ENCODE measurements around the gene HMGXB4. TPM values are rescaled to one million over a fixed set of nuclear protein-coding genes. Genes with fewer than 3 reads are reported as not detected.
A peak's percentile ranks its signal among the peaks of the same experiment; 100 is the strongest.

HMGXB4 gene
- total and polyA plus RNA-seq, 9 of the 15 experiments (the other 6 are each of a cell fraction or from before 2014, with no cell fraction given): 9.9 to 31.4 (median 24.8) TPM

GRCh38 chr22:35219012-35219411 is 38.3 kb upstream of the HMGXB4 start (continued):
- TF ChIP-seq TSHZ1 (CRISPR knock-in tag; IDR thresholded peaks at IDR 0.05) (no peak), HNRNPUL1 (IDR thresholded peaks at IDR 0.05; ENCODE audit: low read length) (no peak), SIN3B (IDR thresholded peaks at IDR 0.05; ENCODE audit: low read depth) (no peak), ZNF212 (CRISPR knock-in tag; IDR thresholded peaks at IDR 0.05) (no peak), ZBED1 (IDR thresholded peaks at IDR 0.05) (no peak), CXXC5 (CRISPR knock-in tag; IDR thresholded peaks at IDR 0.05) (no peak), JUN (IDR thresholded peaks at IDR 0.05; ENCODE audit: borderline replicate concordance, low read depth, low read length) (peak; percentile 75; the same call in 1 of the 2 replicates), JUN (CRISPR knock-in tag; IDR thresholded peaks at IDR 0.05; ENCODE audit: borderline replicate concordance) (no peak), OTX1 (CRISPR knock-in tag; IDR thresholded peaks at IDR 0.05) (no peak), ZKSCAN8 (CRISPR knock-in tag; IDR thresholded peaks at IDR 0.05) (no peak), ZNF780A (CRISPR knock-in tag; IDR thresholded peaks at IDR 0.05) (no peak), MBD2 (IDR thresholded peaks at IDR 0.05; ENCODE audit: borderline replicate concordance, low read depth) (no peak), RFX5 (IDR thresholded peaks at IDR 0.05; ENCODE audit: low read depth, low read length) (no peak), PCBP1 (IDR thresholded peaks at IDR 0.05; ENCODE audit: low read depth, low read length, poor library complexity, severe bottlenecking) (no peak), CEBPG (CRISPR knock-in tag; IDR thresholded peaks at IDR 0.05) (no peak), CEBPG (tag; conservative IDR thresholded peaks at IDR 0.05 in 1 of 2, IDR thresholded peaks at IDR 0.05 in 1 of 2) (no peak)
- TF ChIP-seq, protein P1, sequence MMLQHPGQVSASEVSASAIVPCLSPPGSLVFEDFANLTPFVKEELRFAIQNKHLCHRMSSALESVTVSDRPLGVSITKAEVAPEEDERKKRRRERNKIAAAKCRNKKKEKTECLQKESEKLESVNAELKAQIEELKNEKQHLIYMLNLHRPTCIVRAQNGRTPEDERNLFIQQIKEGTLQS (IDR thresholded peaks at IDR 0.05): peak; percentile 86
- TF ChIP-seq, protein P1 (CRISPR knock-in tag; conservative IDR thresholded peaks at IDR 0.05): no peak
- TF ChIP-seq, protein P2, sequence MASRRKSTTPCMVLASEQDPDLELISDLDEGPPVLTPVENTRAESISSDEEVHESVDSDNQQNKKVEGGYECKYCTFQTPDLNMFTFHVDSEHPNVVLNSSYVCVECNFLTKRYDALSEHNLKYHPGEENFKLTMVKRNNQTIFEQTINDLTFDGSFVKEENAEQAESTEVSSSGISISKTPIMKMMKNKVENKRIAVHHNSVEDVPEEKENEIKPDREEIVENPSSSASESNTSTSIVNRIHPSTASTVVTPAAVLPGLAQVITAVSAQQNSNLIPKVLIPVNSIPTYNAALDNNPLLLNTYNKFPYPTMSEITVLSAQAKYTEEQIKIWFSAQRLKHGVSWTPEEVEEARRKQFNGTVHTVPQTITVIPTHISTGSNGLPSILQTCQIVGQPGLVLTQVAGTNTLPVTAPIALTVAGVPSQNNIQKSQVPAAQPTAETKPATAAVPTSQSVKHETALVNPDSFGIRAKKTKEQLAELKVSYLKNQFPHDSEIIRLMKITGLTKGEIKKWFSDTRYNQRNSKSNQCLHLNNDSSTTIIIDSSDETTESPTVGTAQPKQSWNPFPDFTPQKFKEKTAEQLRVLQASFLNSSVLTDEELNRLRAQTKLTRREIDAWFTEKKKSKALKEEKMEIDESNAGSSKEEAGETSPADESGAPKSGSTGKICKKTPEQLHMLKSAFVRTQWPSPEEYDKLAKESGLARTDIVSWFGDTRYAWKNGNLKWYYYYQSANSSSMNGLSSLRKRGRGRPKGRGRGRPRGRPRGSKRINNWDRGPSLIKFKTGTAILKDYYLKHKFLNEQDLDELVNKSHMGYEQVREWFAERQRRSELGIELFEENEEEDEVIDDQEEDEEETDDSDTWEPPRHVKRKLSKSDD (conservative IDR thresholded peaks at IDR 0.05; ENCODE audit: low read length): no peak
- TF ChIP-seq, protein P3, sequence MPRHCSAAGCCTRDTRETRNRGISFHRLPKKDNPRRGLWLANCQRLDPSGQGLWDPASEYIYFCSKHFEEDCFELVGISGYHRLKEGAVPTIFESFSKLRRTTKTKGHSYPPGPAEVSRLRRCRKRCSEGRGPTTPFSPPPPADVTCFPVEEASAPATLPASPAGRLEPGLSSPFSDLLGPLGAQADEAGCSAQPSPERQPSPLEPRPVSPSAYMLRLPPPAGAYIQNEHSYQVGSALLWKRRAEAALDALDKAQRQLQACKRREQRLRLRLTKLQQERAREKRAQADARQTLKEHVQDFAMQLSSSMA (CRISPR knock-in tag; IDR thresholded peaks at IDR 0.05): no peak
